Neural cell (in vitro differentiated cells): ENCODE results near the gene FARP2.

Source experiments
- CTCF ChIP-seq: fragments of 450-650 bp; IDR thresholded peaks from 2 replicates; pipeline ENCODE4 v1.5.1; 2014; ENCODE audit warnings: antibody characterized with exemption, mild to moderate bottlenecking, moderate library complexity; ENCODE audit not compliant: poor library complexity, severe bottlenecking
- EZH2 ChIP-seq: fragments of 200-600, 300-800 bp; shearing (Covaris generic), sonication (generic); IDR thresholded peaks from 2 replicates; pipeline ENCODE4 v1.6.1; 2014; ENCODE audit warnings: antibody characterized with exemption, low read length, borderline replicate concordance, mild to moderate bottlenecking; ENCODE audit not compliant: insufficient read depth, poor library complexity, severe bottlenecking
- TAF1 ChIP-seq: IDR thresholded peaks from 2 replicates; pipeline ENCODE4 v1.6.1; 2012; ENCODE audit warnings: low read depth

- TF ChIP-seq CTCF (no peak), TAF1 (no peak), EZH2 (no peak)
Measured at GRCh38 chr2:241467777-241468475, 111.8 kb downstream of the FARP2 start.
